Activated naive CD8-positive, alpha-beta T cell treated with anti-CD3 and anti-CD28 coated beads, Interleukin-2, amount 50 U/mL, for 24 hours (primary cell): ENCODE measurements around the gene CASK.
"Not testable (repeated sequence)": the region's sequence is repeated elsewhere in the genome, so short reads cannot be mapped to it uniquely, and the experiment has no call there.

Experiments used
- ATAC-seq: fragments of 150-1000 bp; cut with Tn5 transposase; one replicate; pipeline ENCODE4 v1.10.0; 2021
- DNase-seq: peaks from one replicate; pipeline ENCODE4 v3.0.0; 2021
- H3K27ac Mint-ChIP-seq: one replicate; pipeline ENCODE4 v1.8.0; 2021; ENCODE audit warnings: mild to moderate bottlenecking, mixed read lengths
- H3K27me3 Mint-ChIP-seq: one replicate; pipeline ENCODE4 v1.8.0; 2021; ENCODE audit warnings: mixed read lengths
- H3K36me3 Mint-ChIP-seq: one replicate; pipeline ENCODE4 v1.8.0; 2021; ENCODE audit warnings: low read depth, mixed read lengths
- H3K4me1 Mint-ChIP-seq: one replicate; pipeline ENCODE4 v1.8.0; 2021; ENCODE audit warnings: mixed read lengths
- H3K4me3 Mint-ChIP-seq: one replicate; pipeline ENCODE4 v1.8.0; 2021; ENCODE audit warnings: mild to moderate bottlenecking, moderate library complexity, mixed read lengths
- H3K9me3 Mint-ChIP-seq: one replicate; pipeline ENCODE4 v1.8.0; 2021; ENCODE audit warnings: mixed read lengths

Gene CASK

GRCh38 chrX:41719610-41720009, 203.7 kb downstream of the CASK start:
- H3K4me3 Mint-ChIP-seq, DNase-seq, H3K9me3 Mint-ChIP-seq, H3K27me3 Mint-ChIP-seq, ATAC-seq: not testable (repeated sequence)
- Mint-ChIP-seq H3K27ac (peak overlapping the region; percentile 22), H3K4me1 (peaks cover 74% of the 10 kb centered on the region), H3K36me3 (peaks cover 35% of the 10 kb centered on the region)

DNA sequence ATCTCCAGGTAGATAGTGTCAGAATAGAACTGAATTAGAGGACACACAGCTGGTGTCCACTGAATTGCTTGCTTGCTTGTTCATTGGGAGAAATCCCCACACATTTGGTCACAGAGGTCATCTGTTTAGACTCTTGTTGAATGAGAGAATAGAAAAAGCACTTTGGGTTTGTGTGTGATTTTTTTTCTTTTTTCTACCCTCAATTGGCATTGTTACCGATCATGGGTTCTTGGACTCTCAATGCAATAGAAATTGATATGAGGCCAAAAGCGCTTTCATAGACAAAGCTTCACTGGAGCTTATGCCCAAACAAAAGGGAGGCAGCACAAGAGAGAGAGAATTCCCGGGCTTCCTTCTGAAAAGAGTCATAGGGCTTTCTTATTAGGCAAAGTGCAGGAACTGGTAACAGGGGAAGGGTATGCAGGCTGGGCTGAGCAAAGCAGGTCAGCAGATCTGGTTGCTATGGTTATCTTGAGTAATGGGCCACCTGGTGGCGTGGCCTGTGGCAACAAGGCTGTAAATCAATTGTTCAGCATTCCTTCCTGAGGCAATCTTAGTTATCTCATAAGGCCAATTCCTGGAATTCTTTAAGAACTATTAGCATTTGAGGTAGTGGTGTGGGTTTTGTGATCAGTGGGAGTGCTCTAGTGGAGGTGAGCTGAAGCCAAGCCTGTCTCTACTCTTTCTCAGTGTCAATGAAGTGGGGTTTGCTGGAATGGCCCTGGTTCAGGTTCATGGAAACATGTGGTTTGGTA, 204.7 kb downstream of the CASK start:
- Mint-ChIP-seq H3K4me1 (peaks cover 66% of the 10 kb centered on the region), H3K36me3 (peaks cover 39% of the 10 kb centered on the region), H3K27ac (no peak overlapping the region), H3K9me3 (peaks cover 10% of the 10 kb centered on the region), H3K4me3 (no peak overlapping the region), H3K27me3 (no peaks in the 10 kb centered on the region)
- ATAC-seq, result no peak
- DNase-seq, result no peak

- H3K9me3 Mint-ChIP-seq, result peaks cover 10% of the 10 kb centered on the region
- H3K4me1 Mint-ChIP-seq, result peaks cover 51% of the 10 kb centered on the region
- H3K36me3 Mint-ChIP-seq, result peaks cover 33% of the 10 kb centered on the region
- no peak overlapping the region for H3K4me3 Mint-ChIP-seq
- DNase-seq (no peak), ATAC-seq (no peak)
- no peaks in the 10 kb centered on the region for H3K27me3 Mint-ChIP-seq
- H3K27ac Mint-ChIP-seq, result no peak overlapping the region
These were observed 206.4 kb downstream of the CASK start for GRCh38 chrX:41716767-41717473.

GRCh38 chrX:41716222-41716621, 207.1 kb downstream of the CASK start:
- Mint-ChIP-seq H3K4me3 (no peak overlapping the region), H3K27me3 (no peaks in the 10 kb centered on the region), H3K9me3 (peaks cover 10% of the 10 kb centered on the region), H3K4me1 (peaks cover 50% of the 10 kb centered on the region), H3K27ac (no peak overlapping the region), H3K36me3 (peaks cover 30% of the 10 kb centered on the region)
- no peak for DNase-seq
- ATAC-seq, result no peak

GRCh38 chrX:41711021-41711667, 212.2 kb downstream of the CASK start:
- Mint-ChIP-seq H3K27me3 (no peaks in the 10 kb centered on the region), H3K36me3 (peaks cover 4% of the 10 kb centered on the region), H3K9me3 (no peaks in the 10 kb centered on the region), H3K27ac (no peak overlapping the region), H3K4me3 (no peak overlapping the region), H3K4me1 (peaks cover 51% of the 10 kb centered on the region)
- DNase-seq, result no peak
- ATAC-seq, result peak; percentile 49

GRCh38 chrX:41708486-41708885, 214.9 kb downstream of the CASK start:
- no peak for ATAC-seq
- Mint-ChIP-seq H3K9me3 (no peaks in the 10 kb centered on the region), H3K36me3 (no peaks in the 10 kb centered on the region), H3K27me3 (no peaks in the 10 kb centered on the region), H3K4me3 (no peak overlapping the region), H3K27ac (no peak overlapping the region), H3K4me1 (peaks cover 71% of the 10 kb centered on the region)
- DNase-seq, result no peak

- Mint-ChIP-seq H3K27me3 (no peaks in the 10 kb centered on the region), H3K36me3 (no peaks in the 10 kb centered on the region), H3K27ac (peak overlapping the region; percentile 35), H3K4me1 (peaks cover 74% of the 10 kb centered on the region), H3K4me3 (no peak overlapping the region), H3K9me3 (no peaks in the 10 kb centered on the region)
- ATAC-seq (no peak), DNase-seq (no peak)
These were observed 216.1 kb downstream of the CASK start for GRCh38 chrX:41707218-41707617.

DNA sequence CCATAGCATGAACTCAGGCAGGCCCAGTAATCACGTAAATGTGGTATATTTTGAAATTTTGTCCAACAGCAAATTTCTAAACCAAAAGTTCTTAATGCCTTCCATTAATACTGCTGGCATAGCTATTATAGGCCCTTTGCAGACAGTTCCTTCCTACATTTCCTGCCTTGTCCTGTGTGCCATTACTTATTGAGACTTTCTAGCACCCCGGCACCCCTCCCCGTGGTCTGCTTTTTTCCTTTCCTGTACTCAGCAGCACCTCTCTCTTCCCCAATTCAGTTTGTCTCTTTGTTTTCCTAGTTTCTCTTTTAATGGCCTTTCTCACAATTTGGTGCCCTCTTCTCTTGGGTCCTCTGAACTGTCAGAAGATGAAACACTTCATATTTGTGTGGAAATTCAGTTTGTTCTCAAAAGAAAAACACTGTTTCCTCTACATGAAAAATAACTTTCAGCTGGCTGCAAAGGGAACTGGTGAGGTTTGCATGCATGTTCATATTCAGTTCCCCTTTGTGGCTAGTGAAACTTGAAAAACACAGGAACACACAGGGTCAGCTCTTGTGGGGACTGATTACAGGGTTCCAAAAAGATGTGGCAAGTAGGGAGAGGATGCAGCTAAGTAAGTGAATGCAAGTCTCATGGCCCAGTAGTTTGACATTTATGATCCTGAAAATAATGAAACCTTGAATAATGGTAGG, 217.5 kb downstream of the CASK start:
- Mint-ChIP-seq H3K36me3 (no peaks in the 10 kb centered on the region), H3K27me3 (no peaks in the 10 kb centered on the region), H3K27ac (peak overlapping the region; percentile 59), H3K9me3 (no peaks in the 10 kb centered on the region), H3K4me3 (no peak overlapping the region), H3K4me1 (peaks cover 65% of the 10 kb centered on the region)
- DNase-seq, result no peak
- ATAC-seq, result no peak

DNA sequence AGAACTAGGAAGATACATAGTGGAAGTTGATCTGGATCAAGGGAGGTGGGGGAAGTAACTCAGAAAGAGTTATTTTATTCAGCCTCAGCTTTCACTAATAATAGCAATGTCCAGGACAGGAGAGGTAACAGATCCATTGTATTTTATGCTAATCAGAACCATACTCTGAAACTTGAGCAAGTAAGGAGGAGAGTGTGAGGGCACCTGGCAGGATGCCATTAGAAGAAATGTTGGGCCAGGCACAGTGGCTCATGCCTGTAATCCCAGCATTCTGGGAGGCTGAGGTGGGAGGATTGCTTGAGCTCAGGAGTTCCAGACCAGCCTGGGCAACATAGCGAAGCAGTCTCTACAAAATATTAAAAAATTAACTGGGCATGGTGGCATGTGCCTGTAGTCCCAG, 218.3 kb downstream of the CASK start:
- no peak for DNase-seq
- H3K4me1 Mint-ChIP-seq, result peaks cover 58% of the 10 kb centered on the region
- H3K36me3 Mint-ChIP-seq, result no peaks in the 10 kb centered on the region
- ATAC-seq, result no peak
- no peaks in the 10 kb centered on the region for H3K27me3 Mint-ChIP-seq
- no peak overlapping the region for H3K4me3 Mint-ChIP-seq
- no peak overlapping the region for H3K27ac Mint-ChIP-seq
- H3K9me3 Mint-ChIP-seq, result no peaks in the 10 kb centered on the region

DNA sequence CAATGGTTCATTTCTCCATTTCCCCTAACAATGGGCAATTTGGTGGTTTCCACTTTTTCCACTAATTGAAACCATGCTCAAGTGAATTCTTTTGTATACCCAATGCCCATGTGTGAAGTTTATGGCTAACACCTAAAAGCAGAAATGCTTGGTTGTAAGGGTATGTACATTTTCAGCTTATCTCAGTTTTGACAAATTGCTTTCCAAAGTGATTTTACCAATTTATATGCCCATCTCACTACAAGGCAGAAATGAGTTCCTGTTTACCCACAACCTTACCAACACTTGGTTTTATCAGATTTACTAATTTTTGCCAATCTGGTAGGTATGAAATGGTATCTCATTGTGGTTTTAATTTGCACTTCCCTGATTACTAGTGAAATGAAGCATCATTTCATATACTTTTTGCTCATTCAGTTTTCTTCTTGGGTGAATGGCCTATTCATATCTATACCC, 219.8 kb downstream of the CASK start:
- Mint-ChIP-seq H3K27ac (no peak overlapping the region), H3K27me3 (no peaks in the 10 kb centered on the region), H3K4me3 (no peak overlapping the region), H3K9me3 (no peaks in the 10 kb centered on the region), H3K4me1 (peaks cover 52% of the 10 kb centered on the region), H3K36me3 (no peaks in the 10 kb centered on the region)
- peak; percentile 72 for ATAC-seq
- DNase-seq, result no peak

DNA sequence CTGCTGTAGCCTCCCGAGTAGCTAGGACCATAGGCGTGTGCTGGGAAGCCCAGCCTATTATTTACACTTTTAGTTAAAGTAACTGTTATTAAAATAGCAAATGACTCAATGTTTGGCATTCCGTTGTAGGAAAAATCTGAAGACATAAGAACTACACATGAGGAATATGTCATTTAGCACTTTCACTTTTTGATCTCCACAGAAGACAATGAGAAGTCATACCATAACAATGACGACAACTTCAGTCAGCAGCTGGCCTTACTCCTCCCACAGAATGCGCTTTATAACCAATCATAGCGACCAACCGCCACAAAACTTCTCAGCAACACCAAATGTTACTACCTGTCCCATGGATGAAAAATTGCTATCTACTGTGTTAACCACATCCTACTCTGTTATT, 227.9 kb downstream of the CASK start:
- DNase-seq (no peak), ATAC-seq (peak; percentile 69)
- H3K4me3 Mint-ChIP-seq, result no peak overlapping the region
- H3K27me3 Mint-ChIP-seq, result no peaks in the 10 kb centered on the region
- H3K27ac Mint-ChIP-seq, result no peak overlapping the region
- H3K4me1 Mint-ChIP-seq, result peaks cover 51% of the 10 kb centered on the region
- H3K36me3 Mint-ChIP-seq, result peaks cover 4% of the 10 kb centered on the region
- no peaks in the 10 kb centered on the region for H3K9me3 Mint-ChIP-seq

DNA sequence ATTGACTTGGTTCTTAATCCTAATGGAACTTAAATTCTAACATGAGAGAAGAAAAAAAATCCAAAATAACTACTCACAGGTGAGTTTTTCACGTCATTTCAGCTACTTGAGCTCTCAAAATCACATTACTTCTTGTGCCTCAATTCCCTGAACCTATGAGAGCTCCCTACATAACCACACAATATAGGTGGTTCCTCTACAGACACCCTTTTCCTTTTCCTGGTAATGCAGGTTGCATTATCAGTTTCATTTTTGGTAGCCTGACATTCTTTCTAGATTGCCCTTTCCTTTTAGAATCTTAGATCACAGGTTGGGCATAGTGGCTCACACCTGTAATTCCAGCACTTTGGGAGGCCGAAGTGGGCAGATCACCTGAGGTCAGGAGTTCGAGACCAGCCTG, 230.3 kb downstream of the CASK start:
- peaks cover 58% of the 10 kb centered on the region for H3K4me1 Mint-ChIP-seq

GRCh38 chrX:41692162-41692749, 231.1 kb downstream of the CASK start:
- H3K4me3 Mint-ChIP-seq, result no peak overlapping the region
- no peak overlapping the region for H3K27ac Mint-ChIP-seq
- no peaks in the 10 kb centered on the region for H3K9me3 Mint-ChIP-seq
- peaks cover 61% of the 10 kb centered on the region for H3K4me1 Mint-ChIP-seq
- H3K27me3 Mint-ChIP-seq, result no peaks in the 10 kb centered on the region
- DNase-seq, result no peak
- peaks cover 2% of the 10 kb centered on the region for H3K36me3 Mint-ChIP-seq
- ATAC-seq, result no peak

More for the DNA sequence above, 230.3 kb downstream of the CASK start:
- DNase-seq (no peak), ATAC-seq (no peak)
- H3K27ac Mint-ChIP-seq, result peak overlapping the region; percentile 10
- no peak overlapping the region for H3K4me3 Mint-ChIP-seq
- peaks cover 4% of the 10 kb centered on the region for H3K36me3 Mint-ChIP-seq
- no peaks in the 10 kb centered on the region for H3K27me3 Mint-ChIP-seq
- no peaks in the 10 kb centered on the region for H3K9me3 Mint-ChIP-seq

DNA sequence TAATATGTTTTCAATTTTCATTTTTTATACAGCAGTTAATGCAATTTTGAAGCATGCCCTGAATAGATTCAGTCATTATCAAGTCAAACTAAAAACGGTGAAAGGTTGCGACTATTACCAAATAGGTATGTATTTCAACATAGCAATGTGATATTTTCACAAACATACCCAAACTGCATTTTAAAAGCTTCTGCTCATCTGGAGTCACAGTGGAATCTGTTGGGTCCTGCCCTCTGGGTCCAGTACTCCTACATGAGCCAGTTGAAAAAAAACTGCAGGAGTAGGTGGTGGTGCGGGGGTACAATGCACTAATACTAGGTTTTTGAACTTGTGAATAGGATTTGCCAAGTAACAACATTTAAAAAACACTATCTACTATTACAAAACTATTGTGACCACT, 233.6 kb downstream of the CASK start:
- ATAC-seq (no peak), DNase-seq (no peak)
- no peaks in the 10 kb centered on the region for H3K27me3 Mint-ChIP-seq
- no peak overlapping the region for H3K4me3 Mint-ChIP-seq
- H3K4me1 Mint-ChIP-seq, result peaks cover 64% of the 10 kb centered on the region
- no peak overlapping the region for H3K27ac Mint-ChIP-seq
- H3K36me3 Mint-ChIP-seq, result no peaks in the 10 kb centered on the region
- no peaks in the 10 kb centered on the region for H3K9me3 Mint-ChIP-seq
